Measurements from ENCODE around the gene ZIM2. TPM values are rescaled to one million over a fixed set of nuclear protein-coding genes. Genes with fewer than 3 reads are reported as not detected.

ZIM2 gene
- total RNA-seq, 1 donor from 2014 or later: not detected

DNA sequence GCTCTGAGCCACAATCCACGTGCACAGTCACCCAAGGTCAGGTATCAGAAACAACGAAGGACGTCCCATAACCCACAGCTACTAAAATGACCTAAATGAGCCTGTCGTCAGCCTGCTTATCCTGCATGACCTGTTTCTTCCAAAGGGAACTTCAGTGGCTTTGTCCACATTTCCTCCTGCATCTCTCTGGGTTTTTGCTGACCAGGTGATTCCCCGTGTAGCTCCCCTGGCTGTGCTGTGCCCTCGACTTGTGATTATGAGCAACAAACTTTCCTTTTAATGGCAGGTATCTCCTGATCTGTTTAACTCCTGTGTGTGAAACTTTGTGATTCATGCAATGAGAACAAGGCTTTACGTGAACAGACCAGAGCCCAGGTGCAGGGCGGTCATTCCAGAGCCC, 81.0 kb downstream of the ZIM2 start:
- H3K36me3 Mint-ChIP-seq (ENCODE audit: low read depth): peaks cover 9% of the 10 kb centered on the region
- H3K27me3 Mint-ChIP-seq (ENCODE audit: low read depth): no peaks in the 10 kb centered on the region
- H3K4me1 Mint-ChIP-seq: no peaks in the 10 kb centered on the region
- no peak overlapping the region for H3K27ac Mint-ChIP-seq (ENCODE audit: unreplicated experiment)
- H3K9me3 Mint-ChIP-seq: peaks cover 27% of the 10 kb centered on the region
- TF ChIP-seq, protein P1, sequence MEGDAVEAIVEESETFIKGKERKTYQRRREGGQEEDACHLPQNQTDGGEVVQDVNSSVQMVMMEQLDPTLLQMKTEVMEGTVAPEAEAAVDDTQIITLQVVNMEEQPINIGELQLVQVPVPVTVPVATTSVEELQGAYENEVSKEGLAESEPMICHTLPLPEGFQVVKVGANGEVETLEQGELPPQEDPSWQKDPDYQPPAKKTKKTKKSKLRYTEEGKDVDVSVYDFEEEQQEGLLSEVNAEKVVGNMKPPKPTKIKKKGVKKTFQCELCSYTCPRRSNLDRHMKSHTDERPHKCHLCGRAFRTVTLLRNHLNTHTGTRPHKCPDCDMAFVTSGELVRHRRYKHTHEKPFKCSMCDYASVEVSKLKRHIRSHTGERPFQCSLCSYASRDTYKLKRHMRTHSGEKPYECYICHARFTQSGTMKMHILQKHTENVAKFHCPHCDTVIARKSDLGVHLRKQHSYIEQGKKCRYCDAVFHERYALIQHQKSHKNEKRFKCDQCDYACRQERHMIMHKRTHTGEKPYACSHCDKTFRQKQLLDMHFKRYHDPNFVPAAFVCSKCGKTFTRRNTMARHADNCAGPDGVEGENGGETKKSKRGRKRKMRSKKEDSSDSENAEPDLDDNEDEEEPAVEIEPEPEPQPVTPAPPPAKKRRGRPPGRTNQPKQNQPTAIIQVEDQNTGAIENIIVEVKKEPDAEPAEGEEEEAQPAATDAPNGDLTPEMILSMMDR (conservative IDR thresholded peaks at IDR 0.05): no peak
- no peak overlapping the region for H3K4me3 Mint-ChIP-seq
- no peak for DNase-seq (ENCODE audit: low read depth, low spot score)

DNA sequence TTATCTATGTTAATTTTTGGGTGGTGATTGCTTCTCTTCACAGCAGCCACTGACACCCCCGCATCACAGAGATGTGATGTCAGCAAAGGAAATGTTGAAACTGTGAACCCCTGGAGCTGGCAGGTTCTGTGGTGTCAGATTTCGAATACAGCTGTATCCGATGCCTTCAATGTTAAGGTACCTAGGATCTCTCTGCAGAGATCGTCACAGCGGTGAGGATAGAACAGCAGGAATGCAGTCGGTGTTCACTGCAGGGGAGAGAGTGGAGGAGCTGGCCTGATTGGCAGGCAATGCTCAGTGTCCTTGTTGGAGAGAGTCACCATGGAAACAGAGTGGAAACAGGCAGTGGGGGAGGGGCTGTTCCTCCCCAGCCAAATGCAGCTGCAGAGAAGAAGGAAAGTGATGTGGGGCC, 89.4 kb downstream of the ZIM2 start:
- no peaks in the 10 kb centered on the region for H3K4me1 Mint-ChIP-seq
- no peak overlapping the region for H3K4me3 Mint-ChIP-seq
- peaks cover 15% of the 10 kb centered on the region for H3K36me3 Mint-ChIP-seq (ENCODE audit: low read depth)
- no peak overlapping the region for H3K27ac Mint-ChIP-seq (ENCODE audit: unreplicated experiment)
- H3K9me3 Mint-ChIP-seq: peaks cover 18% of the 10 kb centered on the region
- DNase-seq (ENCODE audit: low read depth, low spot score): no peak
- TF ChIP-seq, protein P1 (conservative IDR thresholded peaks at IDR 0.05): no peak
- no peaks in the 10 kb centered on the region for H3K27me3 Mint-ChIP-seq (ENCODE audit: low read depth)

DNA sequence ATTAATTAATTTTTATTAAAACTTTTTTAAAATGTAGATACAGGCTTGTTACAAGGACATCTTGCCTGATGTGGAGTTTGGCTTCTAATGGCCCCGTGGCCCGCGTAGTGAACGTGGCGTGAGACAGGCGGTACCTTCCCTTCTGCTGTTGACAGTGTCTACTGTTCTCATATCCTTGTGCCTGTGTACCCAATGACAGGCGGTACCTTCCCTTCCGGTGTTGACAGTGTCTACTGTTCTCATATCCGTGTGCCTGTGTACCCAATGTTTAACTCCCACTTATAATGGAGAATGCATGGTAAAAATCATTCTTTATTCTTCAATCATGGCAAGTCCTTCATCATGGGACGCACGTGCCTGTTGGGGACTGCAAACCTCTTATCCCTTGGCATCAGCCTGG, 89.9 kb downstream of the ZIM2 start:
- H3K27ac Mint-ChIP-seq (ENCODE audit: unreplicated experiment): no peak overlapping the region
- H3K36me3 Mint-ChIP-seq (ENCODE audit: low read depth): peaks cover 15% of the 10 kb centered on the region
- H3K27me3 Mint-ChIP-seq (ENCODE audit: low read depth): no peaks in the 10 kb centered on the region
- peaks cover 19% of the 10 kb centered on the region for H3K9me3 Mint-ChIP-seq
- no peak for DNase-seq (ENCODE audit: low read depth, low spot score)
- no peak overlapping the region for H3K4me3 Mint-ChIP-seq
- no peaks in the 10 kb centered on the region for H3K4me1 Mint-ChIP-seq
- TF ChIP-seq, protein P1 (conservative IDR thresholded peaks at IDR 0.05): no peak

DNA sequence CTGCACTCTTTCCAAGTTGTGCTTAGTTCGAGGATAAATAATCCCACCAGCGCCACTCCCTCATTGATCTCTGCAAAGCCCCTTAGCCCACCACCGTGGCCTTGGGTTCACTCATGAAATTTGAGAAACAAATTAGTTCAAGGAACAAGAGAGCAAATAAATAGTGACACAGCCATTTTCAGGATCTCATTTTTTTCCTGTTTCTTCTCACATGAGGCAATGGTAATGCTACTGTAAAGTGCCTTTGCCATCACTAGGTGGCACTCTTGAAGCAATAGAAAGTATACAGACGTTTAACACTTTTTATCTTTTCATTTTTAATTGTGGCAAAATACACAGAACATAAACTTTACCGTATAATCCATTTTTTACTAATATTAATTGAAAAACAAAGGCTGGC, 92.1 kb downstream of the ZIM2 start:
- Mint-ChIP-seq H3K4me1 (no peaks in the 10 kb centered on the region), H3K9me3 (peaks cover 26% of the 10 kb centered on the region), H3K36me3 (ENCODE audit: low read depth) (peaks cover 24% of the 10 kb centered on the region), H3K4me3 (no peak overlapping the region), H3K27me3 (ENCODE audit: low read depth) (no peaks in the 10 kb centered on the region), H3K27ac (ENCODE audit: unreplicated experiment) (no peak overlapping the region)
- TF ChIP-seq, protein P1 (conservative IDR thresholded peaks at IDR 0.05): peak; percentile 17
- DNase-seq (ENCODE audit: low read depth, low spot score): no peak

DNA sequence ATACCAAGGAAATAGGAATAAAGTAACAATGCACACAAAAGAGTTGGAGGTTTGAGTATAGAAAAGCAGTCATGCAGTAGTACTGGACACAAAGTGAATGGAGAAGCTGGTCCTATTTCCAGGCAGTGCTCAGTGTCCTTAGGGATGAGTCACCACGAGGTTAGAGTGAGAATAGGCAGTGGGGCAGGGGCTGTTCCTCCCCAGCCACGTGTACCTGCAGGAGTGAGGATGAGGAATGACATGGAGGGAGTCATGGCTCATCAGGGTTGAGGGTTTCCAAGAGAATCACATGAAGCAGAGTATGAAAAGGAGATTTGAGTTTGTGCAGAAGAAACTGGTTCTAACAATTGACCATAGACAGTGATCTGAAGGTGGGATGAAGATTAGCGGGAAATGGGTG, 94.2 kb downstream of the ZIM2 start:
- Mint-ChIP-seq H3K4me3 (no peak overlapping the region), H3K27ac (ENCODE audit: unreplicated experiment) (no peak overlapping the region), H3K9me3 (peaks cover 26% of the 10 kb centered on the region), H3K4me1 (no peaks in the 10 kb centered on the region), H3K27me3 (ENCODE audit: low read depth) (no peaks in the 10 kb centered on the region), H3K36me3 (ENCODE audit: low read depth) (peaks cover 24% of the 10 kb centered on the region)
- TF ChIP-seq, protein P1 (conservative IDR thresholded peaks at IDR 0.05): no peak
- DNase-seq (ENCODE audit: low read depth, low spot score): no peak

DNA sequence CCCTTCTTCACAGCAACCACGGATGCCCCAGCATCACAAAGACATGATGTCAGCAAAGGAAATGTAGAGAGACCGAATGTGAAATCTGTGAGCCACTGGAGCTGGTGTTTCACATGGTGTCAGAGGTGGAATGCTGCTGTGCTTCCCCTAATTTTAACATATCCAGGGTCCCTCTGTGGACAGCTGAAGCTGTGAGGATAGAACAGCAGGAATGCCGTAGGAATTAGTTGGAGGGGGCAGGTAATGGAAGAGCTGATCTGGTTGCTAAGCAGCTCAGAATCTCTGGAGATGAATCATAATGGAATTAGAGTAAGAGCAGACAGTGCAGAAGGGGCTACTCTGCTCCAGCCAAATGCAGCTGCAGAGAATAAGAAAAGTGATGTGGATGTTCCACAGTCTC, 100.0 kb downstream of the ZIM2 start:
- Mint-ChIP-seq H3K9me3 (peaks cover 13% of the 10 kb centered on the region), H3K27me3 (ENCODE audit: low read depth) (no peaks in the 10 kb centered on the region), H3K36me3 (ENCODE audit: low read depth) (peaks cover 18% of the 10 kb centered on the region), H3K27ac (ENCODE audit: unreplicated experiment) (no peak overlapping the region), H3K4me3 (no peak overlapping the region), H3K4me1 (no peaks in the 10 kb centered on the region)
- no peak for DNase-seq (ENCODE audit: low read depth, low spot score)
- TF ChIP-seq, protein P1 (conservative IDR thresholded peaks at IDR 0.05): no peak
